GM13976 (cell line): Measurements from ENCODE around the gene CREG1.
"Not testable (repeated sequence)": the region's sequence is repeated elsewhere in the genome, so short reads cannot be mapped to it uniquely, and the experiment has no call there.

Experiments
- DNase-seq: peaks from one replicate; pipeline ENCODE4 v3.0.0; 2012; ENCODE audit warnings: low spot score
- in situ Hi-C: fragments of 300-500 bp; cut with MboI; formaldehyde crosslinking; loops from one replicate; pipeline ENCODE4 v1.12.0; 2022; ENCODE audit warnings: low sequenced_read_pairs, mixed read lengths, inconsistent platforms; ENCODE audit not compliant: unreplicated experiment
- TF ChIP-seq, protein P1 (sequence below): IDR thresholded peaks from 2 replicates; pipeline ENCODE4 v1.5.1; 2012; ENCODE audit warnings: borderline replicate concordance, mild to moderate bottlenecking; ENCODE audit not compliant: insufficient read depth; ENCODE audit errors: extremely low read depth, missing control alignments, control extremely low read depth

Gene CREG1

GRCh38 chr1:167579986-167580385 lies 26.4 kb upstream of the CREG1 start:
- TF ChIP-seq, protein P1, sequence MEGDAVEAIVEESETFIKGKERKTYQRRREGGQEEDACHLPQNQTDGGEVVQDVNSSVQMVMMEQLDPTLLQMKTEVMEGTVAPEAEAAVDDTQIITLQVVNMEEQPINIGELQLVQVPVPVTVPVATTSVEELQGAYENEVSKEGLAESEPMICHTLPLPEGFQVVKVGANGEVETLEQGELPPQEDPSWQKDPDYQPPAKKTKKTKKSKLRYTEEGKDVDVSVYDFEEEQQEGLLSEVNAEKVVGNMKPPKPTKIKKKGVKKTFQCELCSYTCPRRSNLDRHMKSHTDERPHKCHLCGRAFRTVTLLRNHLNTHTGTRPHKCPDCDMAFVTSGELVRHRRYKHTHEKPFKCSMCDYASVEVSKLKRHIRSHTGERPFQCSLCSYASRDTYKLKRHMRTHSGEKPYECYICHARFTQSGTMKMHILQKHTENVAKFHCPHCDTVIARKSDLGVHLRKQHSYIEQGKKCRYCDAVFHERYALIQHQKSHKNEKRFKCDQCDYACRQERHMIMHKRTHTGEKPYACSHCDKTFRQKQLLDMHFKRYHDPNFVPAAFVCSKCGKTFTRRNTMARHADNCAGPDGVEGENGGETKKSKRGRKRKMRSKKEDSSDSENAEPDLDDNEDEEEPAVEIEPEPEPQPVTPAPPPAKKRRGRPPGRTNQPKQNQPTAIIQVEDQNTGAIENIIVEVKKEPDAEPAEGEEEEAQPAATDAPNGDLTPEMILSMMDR: no peak
- in situ Hi-C loops: no loop called here
- no peak for DNase-seq

DNA sequence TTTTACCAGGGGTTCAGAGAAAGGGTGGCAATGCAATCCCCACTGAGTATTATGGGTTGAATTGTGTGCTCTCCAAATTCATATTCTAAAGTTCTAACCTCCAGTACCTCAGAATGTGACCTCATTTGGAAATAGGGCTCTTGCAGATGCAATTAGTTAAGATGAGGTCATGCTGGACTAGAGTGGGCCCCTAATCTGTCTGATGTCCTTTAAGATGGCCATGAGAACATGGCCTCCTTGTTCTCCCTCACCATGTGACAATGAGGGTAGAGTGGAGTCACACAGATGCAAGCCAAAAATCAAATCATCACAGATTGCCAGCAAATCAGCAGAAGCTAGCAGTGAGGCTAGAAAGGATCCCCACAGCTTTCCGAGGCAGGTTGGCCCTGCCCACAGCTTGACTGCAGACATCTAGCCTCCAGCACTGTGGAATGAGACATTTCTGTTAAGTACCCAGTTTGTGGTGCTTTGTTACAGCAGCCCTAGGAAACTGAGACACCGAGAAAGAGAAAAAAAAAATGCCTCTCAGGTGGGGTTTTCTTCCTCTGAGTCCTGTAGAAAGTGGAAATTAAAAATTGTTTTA lies 25.5 kb upstream of the CREG1 start:
- no peak for DNase-seq
- in situ Hi-C loops: no loop called here
- TF ChIP-seq, protein P1: no peak

- DNase-seq: no peak
- TF ChIP-seq, protein P1: no peak
- in situ Hi-C loops: no loop called here
Measured at GRCh38 chr1:167575649-167576048, 22.1 kb upstream of the CREG1 start.

GRCh38 chr1:167573035-167573434 lies 19.5 kb upstream of the CREG1 start:
- TF ChIP-seq, protein P1: no peak
- in situ Hi-C loops: no loop called here
- no peak for DNase-seq

GRCh38 chr1:167570712-167571111 lies 17.1 kb upstream of the CREG1 start:
- not testable (repeated sequence) for DNase-seq

GRCh38 chr1:167567663-167568062 lies 14.1 kb upstream of the CREG1 start:
- in situ Hi-C loops: no loop called here
- TF ChIP-seq, protein P1: no peak

More at GRCh38 chr1:167570712-167571111, 17.1 kb upstream of the CREG1 start:
- in situ Hi-C loops: not testable (repeated sequence)

GRCh38 chr1:167566766-167567165 lies 13.2 kb upstream of the CREG1 start:
- TF ChIP-seq, protein P1: no peak
- DNase-seq: no peak
- in situ Hi-C loops: no loop called here

More at GRCh38 chr1:167567663-167568062, 14.1 kb upstream of the CREG1 start:
- DNase-seq: no peak
